Measurements from ENCODE around the gene ERGIC3.
A peak's percentile ranks its signal among the peaks of the same experiment; 100 is the strongest.
"Not testable (repeated sequence)": the region's sequence is repeated elsewhere in the genome, so short reads cannot be mapped to it uniquely, and the experiment has no call there.

ERGIC3 gene

DNA sequence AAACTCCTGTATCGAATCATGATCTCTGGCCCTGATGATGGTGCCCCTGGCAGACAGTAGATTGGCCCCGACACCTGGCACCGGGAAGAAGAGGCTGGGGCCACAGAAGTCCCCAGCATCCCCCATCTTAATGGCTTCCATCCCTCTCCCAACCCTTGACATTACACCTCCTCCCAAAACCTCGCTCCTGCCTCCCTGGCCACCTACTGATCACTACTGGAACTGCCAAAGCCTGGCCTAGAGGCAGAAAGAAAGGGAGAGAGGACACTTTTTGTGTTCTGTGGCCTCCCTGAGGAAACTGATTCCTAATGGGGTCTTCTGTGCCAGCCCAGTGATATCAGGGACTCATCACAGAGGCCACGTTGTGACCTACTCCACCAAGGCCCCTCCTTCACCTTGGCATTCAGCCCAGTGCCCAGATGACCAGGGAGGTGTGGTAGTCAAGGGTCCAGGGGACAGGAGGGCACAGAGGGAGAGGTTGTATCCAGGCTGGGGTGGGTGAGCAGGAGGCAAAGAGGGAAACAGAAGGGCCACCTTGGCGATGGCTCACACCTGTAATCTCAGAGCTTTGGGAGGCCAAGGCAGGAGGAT is 18.5 kb upstream of the ERGIC3 start:
- no peak for DNase-seq

DNA sequence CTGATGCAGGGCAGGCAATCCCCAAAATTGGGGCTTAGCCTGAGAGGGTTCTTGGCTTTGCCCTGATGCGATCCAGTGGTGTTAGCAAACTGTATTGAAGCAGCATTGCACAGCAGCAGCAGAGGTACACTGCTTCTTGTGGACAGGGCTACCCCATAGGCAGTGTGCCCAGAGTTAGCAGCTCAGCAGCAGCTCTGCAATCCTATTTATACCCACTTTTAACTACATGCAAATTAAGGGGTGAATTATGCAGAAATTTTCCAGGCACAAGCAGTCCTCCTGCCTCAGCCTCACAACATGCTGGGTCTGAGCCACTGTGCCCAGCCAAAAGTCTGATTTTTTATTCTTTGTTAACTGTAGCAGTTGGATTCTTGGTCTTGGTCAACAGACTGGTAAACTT is 16.2 kb upstream of the ERGIC3 start:
- DNase-seq, result no peak

DNA sequence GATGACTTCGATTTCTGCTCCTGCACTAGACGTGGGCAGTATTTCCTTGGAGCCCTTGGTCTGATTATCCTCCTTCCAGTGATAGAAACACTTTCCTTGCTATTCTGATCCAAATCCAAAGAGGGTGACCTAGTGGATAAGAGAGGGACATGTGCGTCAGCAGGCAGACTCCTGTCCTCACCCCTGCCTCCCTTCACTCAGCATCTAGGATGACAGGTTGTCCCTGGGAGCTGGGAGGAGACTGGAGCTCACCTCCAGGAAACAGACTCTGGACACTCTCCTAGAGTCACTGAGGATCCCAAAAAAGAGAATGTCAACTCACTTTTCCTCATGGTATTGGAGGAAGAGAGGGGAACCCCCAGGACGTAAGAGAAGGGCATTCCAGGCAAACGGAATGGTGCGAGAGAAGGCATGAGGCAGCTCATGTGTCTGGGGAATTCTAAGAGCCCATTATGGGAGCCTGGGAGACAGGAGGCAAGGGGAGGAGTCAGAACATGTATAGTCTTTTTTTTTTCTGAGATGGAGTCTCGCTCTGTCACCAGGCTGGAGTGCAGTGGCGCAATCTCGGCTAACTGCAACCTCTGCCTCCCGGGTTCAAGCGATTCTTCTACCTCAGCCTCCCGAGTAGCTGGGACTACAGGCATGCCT is 14.6 kb upstream of the ERGIC3 start:
- no peak for DNase-seq

DNA sequence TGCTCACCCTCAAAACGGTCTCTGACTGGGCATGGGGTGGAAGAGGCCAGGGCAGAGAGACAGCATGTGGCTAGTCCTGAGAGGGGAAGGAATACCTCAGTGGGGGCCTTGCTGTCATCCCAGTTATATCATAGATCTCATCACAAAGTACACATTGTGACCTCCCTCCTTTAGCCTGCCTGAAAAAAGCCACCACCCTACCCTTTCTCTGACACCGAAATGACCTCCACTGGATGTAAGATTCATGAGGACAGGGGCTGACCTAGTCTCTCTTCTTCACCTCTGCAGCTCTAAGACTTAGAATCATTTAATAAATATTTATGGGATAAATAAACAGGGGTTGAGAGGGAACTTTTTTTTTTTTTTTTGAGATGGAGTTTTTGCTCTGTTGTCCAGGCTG is 12.3 kb upstream of the ERGIC3 start, which contains the start of gene C20orf173:
TSS of gene C20orf173 (minus strand) at position 101 of the 400 bp plus-strand sequence. CDS start 279 bp downstream, outside the sequence.
- DNase-seq, result no peak

DNA sequence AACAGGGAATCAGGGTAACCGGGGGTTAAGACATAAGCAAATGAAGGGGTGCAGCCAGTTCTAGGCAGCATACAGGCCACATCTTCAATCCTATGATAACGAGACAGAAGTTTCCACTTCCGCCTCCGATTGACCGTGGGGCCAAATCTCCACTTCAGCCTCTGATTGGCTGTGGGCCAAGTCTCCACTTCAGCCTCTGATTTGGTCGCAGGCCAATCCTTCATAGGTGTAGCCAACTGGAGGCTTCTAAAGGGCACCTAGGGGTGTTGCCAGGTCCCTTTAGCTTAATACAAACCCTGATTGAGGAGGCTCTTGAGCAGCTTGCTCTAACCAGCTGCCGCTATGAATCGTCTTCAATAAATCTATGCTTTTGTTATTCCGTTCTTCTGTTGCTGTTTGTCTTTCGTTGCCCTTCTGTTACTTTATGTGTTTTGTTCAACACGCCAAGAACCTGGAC is 2.1 kb upstream of the ERGIC3 start:
- peak; percentile 97 for DNase-seq

DNA sequence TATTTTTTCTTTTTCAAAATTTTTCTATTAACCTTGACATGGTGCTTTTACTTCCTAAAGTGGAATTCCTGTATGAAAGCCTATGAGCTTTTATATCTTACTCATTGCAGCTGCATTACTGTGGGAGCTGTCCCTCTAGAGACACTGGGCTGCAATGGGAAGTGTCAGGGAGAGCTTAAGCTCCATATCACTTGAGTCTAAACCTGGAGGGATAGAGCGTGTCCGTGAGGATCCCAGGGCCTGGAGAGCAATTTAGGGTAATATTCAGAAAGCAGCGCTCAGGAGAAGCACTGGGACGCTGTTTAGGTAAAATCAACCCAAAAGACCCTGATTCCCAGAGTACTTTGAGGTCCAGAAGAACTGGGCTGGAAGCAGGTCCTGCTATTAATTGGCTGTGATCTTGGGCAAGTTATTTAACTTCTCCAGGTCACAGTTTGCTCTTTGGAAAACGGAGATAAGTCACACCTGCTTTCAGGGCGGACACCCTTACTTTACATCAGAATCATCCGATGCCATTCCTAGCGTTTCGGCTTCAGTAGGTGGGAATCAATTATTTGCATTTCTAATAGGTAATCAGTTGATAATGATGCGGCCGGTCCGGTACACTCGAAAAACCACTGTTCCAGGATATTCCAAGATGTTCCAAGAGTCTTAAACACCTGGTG is 628 bp upstream of the ERGIC3 start:
- DNase-seq, result no peak

DNA sequence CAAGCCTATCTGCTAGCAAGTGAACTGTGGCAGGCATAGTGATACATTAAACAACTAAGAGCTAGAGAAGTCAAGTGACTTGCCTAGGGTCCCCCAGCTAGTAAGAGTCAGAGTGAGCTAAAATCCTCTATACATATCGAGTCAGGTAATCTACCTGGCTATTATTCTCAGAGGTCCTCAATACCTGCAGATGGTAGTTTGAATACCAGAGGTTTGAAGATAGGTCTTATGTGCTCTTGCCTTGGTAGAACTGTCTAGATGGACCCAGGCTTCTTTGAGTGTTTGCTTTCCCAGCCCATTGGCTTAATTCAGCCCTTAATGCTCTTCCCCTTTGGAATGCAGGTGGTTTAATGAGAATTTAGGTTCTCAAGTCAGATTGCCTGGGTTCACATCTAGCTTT is 1.1 kb downstream of the ERGIC3 start:
- no peak for DNase-seq

DNA sequence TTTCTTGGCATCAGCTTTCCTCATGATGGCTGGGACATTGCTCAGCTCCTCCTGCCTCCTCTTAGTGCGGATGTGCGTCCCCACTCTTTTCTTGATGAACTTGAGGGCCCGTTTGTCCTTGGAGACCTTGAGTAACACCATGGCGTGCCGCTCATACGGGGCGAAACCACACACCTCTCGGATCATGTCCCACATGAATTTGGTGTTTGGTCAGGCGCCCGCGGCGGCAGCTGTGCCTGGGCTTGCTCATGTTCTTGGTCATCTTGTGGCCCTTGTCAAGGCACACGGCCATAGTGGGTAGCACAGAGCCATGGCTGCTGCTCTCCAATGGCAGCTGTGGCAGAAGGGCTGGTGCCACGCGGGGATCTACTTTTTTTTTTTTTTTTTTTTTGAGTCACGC is 2.6 kb downstream of the ERGIC3 start:
- no peak for DNase-seq

DNA sequence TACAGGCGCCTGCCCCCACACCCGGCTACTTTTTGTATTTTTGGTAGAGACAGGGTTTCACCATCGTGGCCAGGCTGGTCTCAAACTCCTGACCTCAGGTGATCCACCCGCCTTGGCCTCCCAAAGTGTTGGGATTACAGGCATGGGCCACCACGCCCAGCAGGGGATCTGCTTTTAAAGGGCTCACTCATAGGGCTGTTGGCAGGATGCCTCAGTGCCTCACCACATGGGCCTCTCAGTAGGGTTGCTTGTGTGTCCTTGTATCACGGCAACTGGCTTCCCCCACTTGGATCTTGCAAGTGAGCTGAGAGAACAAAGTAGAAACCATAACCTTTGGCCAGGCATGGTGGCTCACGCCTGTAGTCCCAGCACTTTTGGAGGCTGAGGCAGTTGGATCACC is 3.1 kb downstream of the ERGIC3 start:
- DNase-seq, result not testable (repeated sequence)

DNA sequence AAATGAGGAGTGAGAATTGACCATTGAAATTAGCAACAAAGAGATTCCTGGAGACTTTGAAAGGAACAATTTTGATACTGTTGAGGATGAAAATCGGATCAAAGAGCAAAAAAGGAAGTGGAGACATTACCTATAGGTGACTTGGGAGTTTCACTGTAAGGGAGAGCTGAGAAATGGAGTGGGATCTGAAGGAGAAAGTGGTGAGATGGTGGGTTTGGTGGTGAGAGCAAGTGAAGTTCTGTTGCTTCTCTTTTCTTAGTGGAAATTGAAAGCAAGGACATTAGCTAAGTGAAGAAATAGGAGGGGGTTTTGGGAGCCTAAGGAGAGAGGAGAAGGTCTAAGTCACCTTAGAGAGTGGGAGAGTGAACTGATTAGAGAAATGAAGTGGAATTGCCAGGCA is 4.2 kb downstream of the ERGIC3 start:
- no peak for DNase-seq

DNA sequence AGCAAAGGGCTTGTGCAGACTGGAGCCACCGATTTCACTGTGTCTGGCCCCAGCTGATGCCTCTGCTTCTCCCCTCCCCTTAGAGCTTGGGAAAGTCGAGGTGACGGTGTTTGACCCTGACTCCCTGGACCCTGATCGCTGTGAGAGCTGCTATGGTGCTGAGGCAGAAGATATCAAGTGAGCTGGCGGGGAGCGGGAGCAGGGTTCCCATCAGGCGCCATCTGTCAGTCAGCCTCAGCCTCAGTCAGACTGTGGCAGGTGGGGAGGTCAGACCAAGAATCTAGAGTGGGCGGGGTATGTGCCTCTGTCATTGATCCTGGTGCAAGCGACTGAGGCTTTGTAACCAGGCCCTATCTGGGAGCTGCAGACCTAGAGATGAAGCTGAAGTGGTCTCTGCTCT is 5.5 kb downstream of the ERGIC3 start:
- DNase-seq, result no peak

DNA sequence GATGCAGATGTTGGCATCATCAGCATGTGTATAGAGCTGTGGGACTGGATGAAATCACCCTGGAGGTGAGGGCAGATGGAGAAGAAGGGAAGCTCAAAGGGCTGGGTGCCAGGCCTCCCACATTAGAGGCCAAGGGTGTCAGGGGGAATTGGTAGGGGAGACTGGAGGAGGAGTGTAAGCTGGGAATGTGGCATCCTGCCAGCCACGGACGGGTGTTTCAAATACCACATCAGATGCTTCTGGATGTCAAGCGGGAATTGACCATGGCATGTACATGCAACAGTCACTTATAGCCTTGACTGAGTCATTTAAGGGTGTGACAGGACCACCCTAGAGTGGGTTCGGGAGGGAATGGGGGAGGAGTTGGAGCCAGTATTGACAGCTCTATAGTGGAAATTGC is 9.6 kb downstream of the ERGIC3 start:
- DNase-seq, result no peak

DNA sequence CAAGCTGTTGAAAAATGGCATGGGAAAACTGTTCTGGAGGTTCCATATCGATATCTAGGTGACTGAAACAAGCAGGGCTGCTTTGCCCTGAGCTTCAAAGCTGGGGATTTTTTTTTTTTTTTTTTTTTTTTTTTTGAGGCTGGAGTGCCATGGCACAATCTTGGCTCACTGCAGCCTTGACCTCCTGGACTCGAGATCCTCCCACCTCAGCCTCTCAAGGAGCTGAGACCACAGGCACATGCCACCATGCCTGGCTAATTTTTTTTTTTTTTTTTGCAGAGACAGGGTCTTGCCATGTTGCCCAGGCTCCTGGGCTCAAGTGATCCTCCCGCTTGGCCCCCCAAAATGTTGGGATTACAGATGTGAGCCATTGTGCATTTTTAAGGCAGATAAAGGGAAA is 11.0 kb downstream of the ERGIC3 start:
- no peak for DNase-seq

DNA sequence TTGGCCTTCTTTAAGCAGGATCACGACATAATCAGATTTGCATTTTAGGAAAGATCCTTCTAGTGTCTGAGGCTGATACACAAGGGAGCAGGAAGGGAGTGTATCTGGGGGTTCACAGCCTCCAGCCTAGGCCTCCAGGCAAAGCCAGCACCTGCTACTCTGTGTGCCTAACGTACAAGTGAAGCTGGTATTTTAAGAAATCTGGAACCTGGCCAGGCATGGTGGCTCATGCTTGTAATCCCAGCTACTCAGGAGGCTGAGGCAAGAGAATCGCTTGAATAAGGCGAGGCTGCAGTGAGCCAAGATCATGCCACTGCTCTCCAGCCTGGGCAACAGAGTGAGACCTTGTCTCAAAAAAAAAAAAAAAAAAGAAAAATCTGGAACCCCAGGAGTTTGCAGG is 13.6 kb downstream of the ERGIC3 start:
- DNase-seq, result not testable (repeated sequence)

DNA sequence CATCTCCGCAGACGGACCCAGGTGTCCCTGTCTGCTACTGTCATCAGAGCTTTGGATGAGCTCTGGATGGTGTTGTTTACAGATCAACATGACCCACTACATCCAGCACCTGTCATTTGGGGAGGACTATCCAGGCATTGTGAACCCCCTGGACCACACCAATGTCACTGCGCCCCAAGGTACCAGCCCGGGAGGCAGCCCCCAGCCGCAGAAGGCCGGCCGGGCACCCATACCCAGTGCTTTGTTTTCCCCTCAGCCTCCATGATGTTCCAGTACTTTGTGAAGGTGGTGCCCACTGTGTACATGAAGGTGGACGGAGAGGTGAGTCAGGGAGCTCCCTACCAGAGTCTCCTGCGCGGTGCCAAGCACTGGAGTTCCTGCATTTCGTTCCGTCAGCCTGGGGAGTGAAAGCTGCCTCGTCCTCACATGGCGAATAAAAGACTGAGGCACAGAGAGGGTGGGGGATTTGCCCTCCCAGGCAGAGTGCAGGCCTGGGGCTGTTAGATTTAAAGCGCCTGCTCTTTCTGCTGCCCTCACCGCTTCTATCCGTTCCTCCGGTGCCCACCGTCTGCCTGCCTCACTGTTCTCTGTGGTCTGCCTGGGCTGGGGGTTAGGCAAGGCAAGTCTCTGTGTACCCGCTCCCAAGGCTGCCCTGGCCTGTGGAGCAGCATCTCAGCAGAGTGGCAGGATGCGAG is 14.2 kb downstream of the ERGIC3 start:
- no peak for DNase-seq

DNA sequence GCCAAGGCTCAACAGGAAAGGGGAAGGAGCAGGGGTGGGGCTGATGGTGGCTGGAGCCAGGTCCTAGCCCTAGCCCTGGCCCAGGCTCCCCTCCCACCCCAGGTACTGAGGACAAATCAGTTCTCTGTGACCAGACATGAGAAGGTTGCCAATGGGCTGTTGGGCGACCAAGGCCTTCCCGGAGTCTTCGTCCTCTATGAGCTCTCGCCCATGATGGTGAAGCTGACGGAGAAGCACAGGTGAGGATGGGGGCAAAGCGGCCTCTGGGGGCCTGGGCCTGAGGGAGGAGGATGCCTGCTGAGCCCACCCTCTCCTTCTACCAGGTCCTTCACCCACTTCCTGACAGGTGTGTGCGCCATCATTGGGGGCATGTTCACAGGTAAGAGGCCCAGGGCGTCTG is 15.0 kb downstream of the ERGIC3 start:
- no peak for DNase-seq

DNA sequence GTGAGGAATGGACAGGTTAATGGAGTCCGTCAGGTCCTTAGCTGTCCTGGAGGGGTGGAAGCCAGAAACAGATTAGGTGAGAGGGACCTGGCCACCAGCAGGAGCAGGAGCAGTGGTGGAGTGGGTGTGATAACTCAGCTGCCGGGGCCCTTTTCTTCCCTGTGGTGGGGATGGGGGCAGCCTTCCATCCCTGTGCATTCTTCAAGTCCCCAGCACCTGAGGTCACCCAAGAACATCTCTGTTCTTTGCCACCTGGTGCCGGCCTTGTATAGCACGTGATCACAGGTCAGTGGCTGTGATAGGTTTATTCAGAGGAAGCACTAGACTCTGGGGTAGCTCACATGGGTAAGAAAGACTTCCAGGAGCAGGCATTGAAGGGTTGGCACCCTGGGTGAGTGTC is 16.6 kb downstream of the ERGIC3 start:
- no peak for DNase-seq

DNA sequence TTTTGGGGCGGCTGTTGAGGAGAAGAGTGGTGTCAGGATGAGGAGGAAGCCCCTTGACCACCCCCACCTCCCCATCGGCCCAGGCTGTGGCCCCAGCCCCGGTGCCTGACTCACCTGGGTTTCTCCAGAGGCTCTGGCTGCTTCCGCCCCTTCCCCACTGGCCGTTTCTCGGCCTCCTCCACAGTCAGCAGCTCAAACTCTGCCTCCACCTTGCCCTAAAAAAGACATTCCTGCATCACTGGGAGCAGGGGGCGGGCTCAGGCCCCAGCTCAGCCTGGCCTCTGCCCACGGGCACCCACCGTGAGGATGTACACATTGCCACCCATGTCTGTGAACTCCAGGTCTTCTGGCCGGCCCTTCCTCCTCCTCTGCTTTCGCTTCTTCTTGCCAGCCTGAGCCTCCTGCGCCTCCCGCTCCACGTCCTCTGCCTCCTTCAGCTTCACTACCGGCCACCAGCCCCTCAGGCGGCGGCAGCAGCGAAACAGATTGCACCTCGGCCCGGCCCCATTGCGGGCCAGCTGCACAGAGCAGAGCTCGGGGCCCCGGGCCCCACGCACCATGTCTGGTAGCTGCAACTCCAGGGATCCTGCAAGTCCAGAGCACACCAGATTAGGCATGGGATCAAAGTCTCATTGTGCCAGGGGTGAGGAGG is 17.3 kb downstream of the ERGIC3 start:
- DNase-seq, result no peak

DNA sequence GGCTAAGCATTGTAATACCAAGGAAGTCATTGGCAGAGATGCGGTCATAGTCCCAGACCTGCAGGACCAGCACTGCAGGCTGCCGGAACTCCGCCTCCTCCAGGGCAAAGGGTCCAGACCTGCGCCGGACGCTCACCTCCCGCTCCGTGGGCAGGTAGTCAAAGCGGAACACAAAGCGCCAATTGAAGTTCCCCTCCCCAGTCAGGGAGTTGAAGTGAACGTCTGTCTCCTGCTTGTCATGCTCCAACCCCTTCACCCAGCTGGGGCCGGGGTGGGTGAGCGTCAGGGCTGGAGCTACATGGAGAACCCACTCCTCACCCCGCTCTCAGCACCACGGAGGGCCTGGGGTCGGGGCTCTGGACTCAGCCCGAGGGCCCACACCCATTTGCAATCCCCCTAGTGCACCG is 18.2 kb downstream of the ERGIC3 start:
- DNase-seq, result no peak

DNA sequence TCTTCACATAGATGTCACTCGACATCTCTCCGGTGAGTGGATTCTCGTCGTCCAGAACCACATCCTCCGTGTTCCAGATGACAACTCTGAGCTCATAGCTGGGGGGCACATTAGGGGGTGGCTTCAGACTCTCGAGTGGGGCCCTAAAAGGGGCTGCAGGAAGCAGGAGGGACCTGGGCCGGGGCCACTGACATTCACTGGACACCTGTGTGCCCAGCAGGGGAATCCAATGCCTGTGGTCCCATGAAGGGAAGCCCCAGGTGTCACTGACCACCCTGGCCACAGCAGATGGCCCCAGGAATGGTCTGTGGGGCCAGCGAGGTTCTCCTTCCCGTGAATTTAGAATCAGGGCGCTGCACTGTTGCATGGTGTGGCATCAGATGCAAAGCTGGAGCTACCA is 18.7 kb downstream of the ERGIC3 start:
- no peak for DNase-seq

DNA sequence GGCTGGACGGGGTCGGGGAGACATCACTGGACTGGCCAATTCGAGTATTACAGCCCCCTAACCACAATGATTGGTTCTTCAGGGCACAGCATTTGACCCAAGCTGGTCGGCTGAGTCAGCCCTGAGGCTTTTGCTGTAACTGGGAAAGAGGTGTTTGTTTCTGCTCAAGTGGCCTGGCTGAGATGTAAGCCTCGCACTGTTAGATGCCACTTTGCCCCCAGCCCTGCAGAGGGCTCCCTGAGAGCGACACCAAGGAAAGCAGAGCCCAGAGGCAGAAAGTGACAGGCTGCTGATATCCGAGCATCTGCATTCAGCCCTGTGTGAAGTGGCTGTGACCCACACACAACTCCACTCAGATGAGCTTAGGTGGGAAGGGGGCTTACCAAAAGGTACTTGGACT is 19.4 kb downstream of the ERGIC3 start:
- DNase-seq, result peak; percentile 73

DNA sequence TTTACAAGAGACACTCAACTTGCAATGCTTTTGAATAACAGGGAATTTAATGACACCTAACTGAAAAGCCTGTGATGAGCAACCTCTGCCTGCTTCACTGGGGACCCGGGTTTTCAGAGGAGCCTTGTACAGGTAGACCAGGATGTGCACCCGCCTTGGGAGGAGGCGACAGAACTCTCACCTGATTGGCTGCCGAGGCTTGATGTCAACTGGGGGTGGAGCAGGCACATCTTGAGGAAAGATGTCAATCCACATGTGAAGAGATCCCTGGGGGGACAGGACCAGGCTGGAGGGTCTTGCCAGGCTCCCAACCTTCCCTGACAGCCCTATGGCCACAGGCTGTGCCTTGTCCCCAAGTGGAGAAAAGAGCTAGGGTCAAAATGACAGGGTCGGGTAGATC is 19.8 kb downstream of the ERGIC3 start:
- peak; percentile 25 for DNase-seq

DNA sequence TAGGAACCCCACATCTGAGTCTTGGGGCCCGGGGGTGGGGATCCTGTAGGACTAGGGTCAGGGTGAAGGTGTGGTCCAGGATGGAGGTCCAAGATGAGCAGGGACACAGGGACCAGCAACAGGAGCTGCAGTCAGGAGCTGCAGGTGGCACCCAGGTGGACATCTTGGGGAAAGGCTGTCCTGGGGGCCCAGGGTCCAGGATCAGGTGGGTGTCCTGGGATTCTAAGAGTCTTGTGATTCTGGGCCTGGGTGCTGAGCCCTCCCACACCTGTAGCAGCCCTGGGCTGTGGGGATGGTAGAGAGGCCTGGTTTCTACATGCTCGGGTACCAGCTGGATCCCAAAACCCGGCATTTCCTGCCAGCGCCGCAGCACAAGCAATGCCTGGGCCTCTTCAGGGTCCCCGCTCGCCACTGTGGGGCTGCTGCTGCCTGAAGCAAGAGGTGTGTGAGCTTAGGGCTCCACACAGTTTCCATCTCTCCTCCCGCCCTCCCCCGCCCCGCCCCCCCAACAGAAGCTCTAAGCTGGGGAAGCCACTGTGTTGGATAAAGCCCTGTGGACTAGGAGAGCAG is 20.7 kb downstream of the ERGIC3 start:
- DNase-seq, result no peak
